Kidney epithelial cell (primary cell): ENCODE measurements around the gene ITGB6. TPM values are rescaled to one million over a fixed set of nuclear protein-coding genes. Genes with fewer than 3 reads are reported as not detected.

ENCODE experiments used
- DNase-seq: peaks from one replicate; pipeline ENCODE4 v3.0.0-alpha.2; 2010; ENCODE audit warnings: low read depth
- H3K27me3 ChIP-seq: 2 replicates; pipeline ENCODE4 v1.6.0; 2011; ENCODE audit warnings: low read length; ENCODE audit not compliant: control insufficient read depth, insufficient read depth
- H3K36me3 ChIP-seq: 2 replicates; pipeline ENCODE4 v1.5.1; 2011; ENCODE audit warnings: low read length; ENCODE audit not compliant: control insufficient read depth, insufficient read depth
- H3K4me3 ChIP-seq: 2 replicates; pipeline ENCODE4 v1.5.1; 2011; ENCODE audit warnings: low read depth, mild to moderate bottlenecking, control low read depth, low read length
- CTCF ChIP-seq: IDR thresholded peaks from 2 replicates; pipeline ENCODE4 v1.5.1; 2011; ENCODE audit warnings: mild to moderate bottlenecking, moderate library complexity, low read length, control low read depth, inconsistent platforms; ENCODE audit not compliant: insufficient read depth, poor library complexity, severe bottlenecking
- total RNA-seq: library from RNA; depleted of rRNA; stranded (reverse); fragments of >200 nt; gene quantifications from 2 replicates; pipeline ENCODE4 v1.2.3, GENCODE V29; 2015

ITGB6 gene
- total RNA-seq, 1 donor from 2014 or later = 68.5 TPM

- Histone ChIP-seq H3K4me3 (no peak overlapping the region), H3K27me3 (no peaks in the 10 kb centered on the region), H3K36me3 (no peaks in the 10 kb centered on the region)
- DNase-seq = no peak
- no peak for TF ChIP-seq CTCF
These were observed 3.4 kb upstream of the ITGB6 start for GRCh38 chr2:160203422-160203821.

DNA sequence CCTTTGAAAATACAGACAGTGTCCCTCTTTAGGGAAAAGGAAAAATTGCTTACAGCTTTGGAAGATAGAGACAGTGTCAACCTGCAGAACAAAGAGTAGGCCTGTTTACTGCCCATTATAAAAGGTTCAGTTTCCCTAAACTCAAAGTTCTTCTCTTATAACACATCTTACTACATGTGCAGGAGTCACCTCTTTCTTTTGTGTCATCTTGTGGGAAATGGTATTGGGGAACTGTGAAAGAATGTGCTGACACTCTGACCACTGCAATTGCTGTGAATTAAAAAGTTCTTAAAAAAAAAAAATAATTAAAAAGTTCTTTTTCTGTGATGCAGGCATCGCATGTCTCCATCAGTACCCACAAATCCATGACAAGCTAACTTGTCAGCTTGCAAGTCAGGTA lies 2.9 kb upstream of the ITGB6 start:
- Histone ChIP-seq H3K36me3 (no peaks in the 10 kb centered on the region), H3K27me3 (no peaks in the 10 kb centered on the region), H3K4me3 (no peak overlapping the region)
- TF ChIP-seq CTCF = no peak
- DNase-seq = no peak

DNA sequence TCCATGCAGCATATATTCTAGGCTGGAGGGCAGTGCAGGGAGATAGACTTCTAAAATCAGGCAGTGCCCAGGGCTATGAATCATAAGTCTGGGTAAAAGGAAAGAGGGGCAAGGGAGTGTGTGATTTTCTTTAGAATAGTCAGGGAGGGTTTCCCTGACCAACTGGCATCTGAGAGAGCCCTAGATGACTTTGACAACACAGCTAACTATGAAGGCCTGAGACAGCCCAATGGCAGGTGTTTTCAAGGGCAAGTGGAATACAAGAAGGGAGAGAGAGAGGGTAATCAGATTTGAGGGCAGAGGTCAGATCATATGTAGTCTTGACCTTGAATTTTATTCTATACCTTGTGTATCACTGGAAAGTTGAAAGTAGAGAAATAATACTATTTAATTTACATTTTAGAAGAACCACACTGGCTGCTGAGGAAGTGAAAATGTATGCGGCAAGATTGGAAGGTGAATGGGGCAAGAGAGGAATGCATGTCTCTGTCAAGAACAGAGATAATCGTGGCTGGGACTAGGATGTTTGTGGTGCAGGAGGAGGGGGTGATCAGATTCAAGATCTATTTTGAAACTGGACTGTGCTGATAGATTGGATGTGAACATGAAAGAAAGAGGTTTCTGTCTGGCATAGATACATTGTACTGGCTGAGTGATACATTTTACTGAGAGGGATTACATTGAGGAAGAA lies 1.9 kb upstream of the ITGB6 start:
- DNase-seq = no peak
- Histone ChIP-seq H3K4me3 (no peak overlapping the region), H3K27me3 (no peaks in the 10 kb centered on the region), H3K36me3 (no peaks in the 10 kb centered on the region)
- TF ChIP-seq CTCF = no peak

DNA sequence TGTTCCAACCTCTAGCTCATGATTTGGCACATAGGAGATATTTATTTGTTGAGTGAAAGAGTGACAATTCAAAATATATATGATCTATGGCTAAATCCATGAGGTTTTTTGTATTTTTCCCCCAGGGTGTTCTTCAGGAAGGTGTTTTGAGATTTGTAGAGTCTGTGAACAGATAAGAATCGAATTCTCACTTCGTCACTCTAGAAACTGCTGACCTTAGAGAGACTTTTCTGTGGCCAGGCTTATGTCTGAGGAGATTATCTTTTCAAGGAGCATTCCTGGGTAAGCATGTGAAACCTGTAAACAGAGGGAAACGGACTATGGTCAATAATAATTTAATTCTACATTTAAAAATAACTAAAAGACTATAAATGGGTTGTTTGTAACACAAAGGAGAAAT lies 849 bp upstream of the ITGB6 start:
- Histone ChIP-seq H3K27me3 (no peaks in the 10 kb centered on the region), H3K36me3 (no peaks in the 10 kb centered on the region), H3K4me3 (no peak overlapping the region)
- no peak for TF ChIP-seq CTCF
- no peak for DNase-seq

DNA sequence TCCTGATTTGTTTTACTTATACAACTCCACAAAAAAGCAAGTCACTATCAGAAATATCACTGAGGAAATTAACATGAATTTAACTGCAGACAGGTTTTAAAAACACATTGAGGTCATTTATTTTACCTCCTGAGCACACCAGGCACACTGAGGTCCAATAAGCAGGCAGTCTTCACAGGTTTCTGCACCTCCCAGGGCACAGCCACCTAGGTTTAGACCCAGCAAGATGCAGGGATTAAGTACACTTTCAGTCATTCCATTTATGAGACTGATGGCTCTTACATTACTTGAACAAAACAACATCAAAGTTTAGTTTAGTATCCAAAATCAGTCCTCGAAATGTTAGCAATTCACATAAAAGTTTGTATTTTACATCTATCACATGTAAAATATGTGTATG lies 1.0 kb downstream of the ITGB6 start:
- no peaks in the 10 kb centered on the region for H3K27me3 ChIP-seq
- no peaks in the 10 kb centered on the region for H3K36me3 ChIP-seq
- no peak for TF ChIP-seq CTCF
- no peak for DNase-seq
- peak overlapping the region; percentile 5 for H3K4me3 ChIP-seq

GRCh38 chr2:160197587-160197986 lies 2.5 kb downstream of the ITGB6 start:
- DNase-seq = no peak
- Histone ChIP-seq H3K36me3 (no peaks in the 10 kb centered on the region), H3K4me3 (no peak overlapping the region), H3K27me3 (no peaks in the 10 kb centered on the region)
- TF ChIP-seq CTCF = no peak
